Measurements from ENCODE around the gene ARHGDIB.

Gene ARHGDIB

GRCh38 chr12:14961466-14962152 is at the start of gene ARHGDIB:
Gene ARHGDIB, minus strand, starts transcription at chr12:14961601. Its CDS starts 10,889 bp downstream, at chr12:14950712.
- peak in 1 of 2 donors; percentile 53 for DNase-seq

- DNase-seq: no peak
These were observed 49.8 kb upstream of the ARHGDIB start for GRCh38 chr12:15011162-15011561.

- no peak for DNase-seq
These were observed 46.1 kb upstream of the ARHGDIB start for GRCh38 chr12:15007551-15007950.

GRCh38 chr12:15005064-15005463 is 43.7 kb upstream of the ARHGDIB start:
- no peak for DNase-seq

GRCh38 chr12:15004421-15004820 is 43.0 kb upstream of the ARHGDIB start:
- DNase-seq: no peak

GRCh38 chr12:15001733-15002382 is 40.5 kb upstream of the ARHGDIB start:
- no peak for DNase-seq

GRCh38 chr12:15000575-15000974 is 39.2 kb upstream of the ARHGDIB start:
- DNase-seq: no peak

GRCh38 chr12:14999695-15000365 is 38.4 kb upstream of the ARHGDIB start:
- no peak for DNase-seq

- DNase-seq: no peak
These were observed 37.8 kb upstream of the ARHGDIB start for GRCh38 chr12:14999021-14999694.

GRCh38 chr12:14997998-14998397 is 36.6 kb upstream of the ARHGDIB start:
- no peak for DNase-seq

- no peak for DNase-seq
These were observed 34.4 kb upstream of the ARHGDIB start for GRCh38 chr12:14995583-14996425.

GRCh38 chr12:14994610-14995009 is 33.2 kb upstream of the ARHGDIB start:
- no peak for DNase-seq

GRCh38 chr12:14993537-14994266 is 32.3 kb upstream of the ARHGDIB start:
- no peak for DNase-seq

- DNase-seq: no peak
These were observed 31.7 kb upstream of the ARHGDIB start for GRCh38 chr12:14993117-14993516.

- no peak for DNase-seq
These were observed 31.3 kb upstream of the ARHGDIB start for GRCh38 chr12:14992673-14993072.

- DNase-seq: no peak
These were observed 29.7 kb upstream of the ARHGDIB start for GRCh38 chr12:14991069-14991468.

GRCh38 chr12:14989790-14990189 is 28.4 kb upstream of the ARHGDIB start:
- DNase-seq: no peak

GRCh38 chr12:14988035-14988434 is 26.6 kb upstream of the ARHGDIB start:
- DNase-seq: no peak

GRCh38 chr12:14986449-14986848 is 25.0 kb upstream of the ARHGDIB start:
- DNase-seq: no peak

GRCh38 chr12:14984766-14985285 is 23.4 kb upstream of the ARHGDIB start:
- DNase-seq: no peak

GRCh38 chr12:14984036-14984435 is 22.6 kb upstream of the ARHGDIB start:
- DNase-seq: no peak

GRCh38 chr12:14982991-14983390 is 21.6 kb upstream of the ARHGDIB start:
- DNase-seq: no peak

Data from stimulated activated CD4-positive, alpha-beta T cell treated with anti-CD3 and anti-CD28 coated beads, Interleukin-2, amount 100 ng/mL, for 48 hours (primary cell).